GM12891 (cell line): Measurements from ENCODE around the gene FBXO31.

Experiments used
- DNase-seq: peaks from one replicate; pipeline ENCODE4 v3.0.0; 2011; ENCODE audit warnings: low spot score; ENCODE audit not compliant: insufficient read length
- FAIRE-seq: peaks from 2 replicates; lab custom pipeline; 2011; peaks lifted over from hg19 to GRCh38; lab: Jason Lieb, UNC
- PAX5 ChIP-seq: IDR thresholded peaks from 2 replicates; pipeline ENCODE4 v1.6.1; 2011; ENCODE audit warnings: low read length, moderate library complexity, mild to moderate bottlenecking; ENCODE audit not compliant: insufficient read depth, severe bottlenecking
- POLR2A ChIP-seq: IDR thresholded peaks from 2 replicates; pipeline ENCODE4 v1.6.1; 2011; ENCODE audit warnings: low read depth, low read length, control low read depth
- POLR2AphosphoS5 ChIP-seq: IDR thresholded peaks from 2 replicates; pipeline ENCODE4 v1.6.1; 2011; ENCODE audit warnings: low read depth, low read length, control low read depth
- POU2F2 ChIP-seq: IDR thresholded peaks from 2 replicates; pipeline ENCODE4 v1.6.1; 2011; ENCODE audit warnings: low read depth, mild to moderate bottlenecking, control low read depth, low read length, moderate library complexity
- SPI1 ChIP-seq: IDR thresholded peaks from 2 replicates; pipeline ENCODE4 v1.6.1; 2011; ENCODE audit warnings: low read depth, low read length, control low read depth
- TAF1 ChIP-seq: IDR thresholded peaks from 2 replicates; pipeline ENCODE4 v1.6.1; 2011; ENCODE audit warnings: low read depth, low read length, control low read depth

The FBXO31 gene

GRCh38 chr16:87350031-87350430, 33.5 kb downstream of the FBXO31 start:
- DNase-seq: no peak
- TF ChIP-seq POU2F2 (no peak), SPI1 (no peak), TAF1 (no peak), POLR2A (no peak), POLR2AphosphoS5 (no peak), PAX5 (no peak)
- FAIRE-seq: no peak

GRCh38 chr16:87348616-87349157, 34.9 kb downstream of the FBXO31 start:
- no peak for TF ChIP-seq PAX5
- no peak for TF ChIP-seq POU2F2
- no peak for TF ChIP-seq TAF1
- no peak for TF ChIP-seq POLR2A
- no peak for TF ChIP-seq SPI1
- TF ChIP-seq POLR2AphosphoS5: no peak

GRCh38 chr16:87347932-87348615, 35.5 kb downstream of the FBXO31 start:
- FAIRE-seq (no peak), DNase-seq (no peak)
- no peak for TF ChIP-seq POLR2AphosphoS5
- no peak for TF ChIP-seq TAF1
- TF ChIP-seq POU2F2: no peak
- no peak for TF ChIP-seq PAX5
- TF ChIP-seq SPI1: no peak
- no peak for TF ChIP-seq POLR2A

More at GRCh38 chr16:87348616-87349157, 34.9 kb downstream of the FBXO31 start:
- FAIRE-seq (no peak), DNase-seq (no peak)

GRCh38 chr16:87346517-87347060, 37.0 kb downstream of the FBXO31 start:
- DNase-seq (no peak), FAIRE-seq (no peak)
- TF ChIP-seq PAX5 (no peak), TAF1 (no peak), POLR2AphosphoS5 (no peak), POLR2A (no peak), SPI1 (no peak), POU2F2 (no peak)

GRCh38 chr16:87345726-87346424, 37.7 kb downstream of the FBXO31 start:
- no peak for TF ChIP-seq POU2F2
- TF ChIP-seq PAX5: no peak
- TF ChIP-seq TAF1: no peak
- TF ChIP-seq POLR2AphosphoS5: no peak
- no peak for TF ChIP-seq POLR2A
- no peak for TF ChIP-seq SPI1
- FAIRE-seq (no peak), DNase-seq (no peak)

GRCh38 chr16:87344931-87345631, 38.5 kb downstream of the FBXO31 start:
- no peak for DNase-seq
- TF ChIP-seq POU2F2 (no peak), SPI1 (no peak), POLR2AphosphoS5 (no peak), POLR2A (no peak), PAX5 (no peak), TAF1 (no peak)
- no peak for FAIRE-seq

- DNase-seq (no peak), FAIRE-seq (no peak)
- TF ChIP-seq TAF1 (no peak), POLR2A (no peak), POU2F2 (no peak), POLR2AphosphoS5 (no peak), SPI1 (no peak), PAX5 (no peak)
Measured at GRCh38 chr16:87344165-87344930, 39.2 kb downstream of the FBXO31 start.

- DNase-seq (no peak), FAIRE-seq (no peak)
- TF ChIP-seq POU2F2: no peak
- TF ChIP-seq POLR2AphosphoS5: no peak
- no peak for TF ChIP-seq TAF1
- TF ChIP-seq SPI1: no peak
- no peak for TF ChIP-seq PAX5
- TF ChIP-seq POLR2A: no peak
Measured at GRCh38 chr16:87343753-87344050, 39.9 kb downstream of the FBXO31 start.
